CD4-positive, alpha-beta memory T cell (primary cell): ENCODE measurements around the gene CD63. TPM values are rescaled to one million over a fixed set of nuclear protein-coding genes. Genes with fewer than 3 reads are reported as not detected.

ENCODE experiments used
- CTCF ChIA-PET: fragments of 350-600 bp; sonication (Branson Sonifier 250); formaldehyde crosslinking; loops from one replicate; lab custom pipeline; 2021; ENCODE audit warnings: inconsistent platforms; ENCODE audit not compliant: partially characterized antibody; lab: Charles Lee
- POLR2A ChIA-PET: fragments of 350-600 bp; sonication (Branson Sonifier 250); formaldehyde crosslinking; loops from one replicate; lab custom pipeline; 2021; ENCODE audit not compliant: partially characterized antibody; lab: Charles Lee
- DNase-seq, 5 donors: peaks; one replicate each; pipeline versions ENCODE4 v3.0.0 to v3.0.0-alpha.2; 2020 to 2022; ENCODE audit warnings: mixed read lengths in 1 of 5
- H3K27ac ChIP-seq: one replicate; pipeline ENCODE4 v1.7.0; 2013; ENCODE audit warnings: low read depth, low read length
- H3K27me3 ChIP-seq: 2 replicates; pipeline ENCODE4 v1.7.0; 2013; ENCODE audit warnings: mild to moderate bottlenecking, low read length, moderate library complexity; ENCODE audit not compliant: insufficient read depth
- H3K36me3 ChIP-seq: 2 replicates; pipeline ENCODE4 v1.7.0; 2013; ENCODE audit warnings: mild to moderate bottlenecking, low read length, moderate library complexity; ENCODE audit not compliant: insufficient read depth
- H3K4me1 ChIP-seq: 2 replicates; pipeline ENCODE4 v1.7.0; 2013; ENCODE audit warnings: mild to moderate bottlenecking, low read length, moderate library complexity; ENCODE audit not compliant: insufficient read depth
- H3K4me3 ChIP-seq, 2 donors: one replicate each; pipeline ENCODE4 v1.7.0; 2013; ENCODE audit warnings: low read length in 2 of 2, mild to moderate bottlenecking in 1 of 2
- H3K9me3 ChIP-seq, 2 donors: one replicate each; pipeline ENCODE4 v1.7.0; 2013; ENCODE audit warnings: low read length in 2 of 2, control low read depth in 1 of 2; ENCODE audit not compliant: control insufficient read depth in 1 of 2
- H3K27ac Mint-ChIP-seq, 7 donors: one replicate each; pipeline ENCODE4 v1.8.0; 2020 to 2021; ENCODE audit warnings: mixed read lengths in 7 of 7, mild to moderate bottlenecking in 6 of 7, inconsistent platforms in 3 of 7, moderate library complexity in 3 of 7
- H3K27me3 Mint-ChIP-seq, 2 donors: one replicate each; pipeline ENCODE4 v1.8.0; 2020 to 2021; ENCODE audit warnings: mixed read lengths in 2 of 2
- H3K36me3 Mint-ChIP-seq, 2 donors: one replicate each; pipeline ENCODE4 v1.8.0; 2020 to 2021; ENCODE audit warnings: mixed read lengths in 2 of 2, inconsistent platforms in 1 of 2, mild to moderate bottlenecking in 1 of 2
- H3K4me1 Mint-ChIP-seq, 4 donors: one replicate each; pipeline ENCODE4 v1.8.0; 2020 to 2021; ENCODE audit warnings: mixed read lengths in 4 of 4, mild to moderate bottlenecking in 1 of 4
- H3K4me3 Mint-ChIP-seq, 8 donors: one replicate each; pipeline ENCODE4 v1.8.0; 2020 to 2021; ENCODE audit warnings: mixed read lengths in 8 of 8, mild to moderate bottlenecking in 7 of 8, moderate library complexity in 6 of 8, inconsistent platforms in 3 of 8
- H3K9me3 Mint-ChIP-seq, 8 donors: one replicate each; pipeline ENCODE4 v1.8.0; 2020 to 2021; ENCODE audit warnings: mixed read lengths in 8 of 8, mild to moderate bottlenecking in 5 of 8, inconsistent platforms in 3 of 8, moderate library complexity in 1 of 8
- intact Hi-C: fragments of 100-400 bp; cut with micrococcal nuclease; formaldehyde crosslinking; loops from one replicate; pipeline ENCODE4 v1.15.1; 2023
- polyA plus RNA-seq, 2 donors: library from polyadenylated mRNA; unstranded; fragments of 300-500 nt; fragmentation: Illumina TruSeq; gene quantifications; one replicate each; pipeline ENCODE4 v1.2.3, GENCODE V29; 2021
- total RNA-seq, 2 experiments: library from RNA; stranded (reverse); gene quantifications; one replicate each; pipeline ENCODE4 v1.2.3, GENCODE V29; 2021

CD63 gene
- total and polyA plus RNA-seq, 4 experiments from 2014 or later: 76.4 to 349 (median 135) TPM

DNA sequence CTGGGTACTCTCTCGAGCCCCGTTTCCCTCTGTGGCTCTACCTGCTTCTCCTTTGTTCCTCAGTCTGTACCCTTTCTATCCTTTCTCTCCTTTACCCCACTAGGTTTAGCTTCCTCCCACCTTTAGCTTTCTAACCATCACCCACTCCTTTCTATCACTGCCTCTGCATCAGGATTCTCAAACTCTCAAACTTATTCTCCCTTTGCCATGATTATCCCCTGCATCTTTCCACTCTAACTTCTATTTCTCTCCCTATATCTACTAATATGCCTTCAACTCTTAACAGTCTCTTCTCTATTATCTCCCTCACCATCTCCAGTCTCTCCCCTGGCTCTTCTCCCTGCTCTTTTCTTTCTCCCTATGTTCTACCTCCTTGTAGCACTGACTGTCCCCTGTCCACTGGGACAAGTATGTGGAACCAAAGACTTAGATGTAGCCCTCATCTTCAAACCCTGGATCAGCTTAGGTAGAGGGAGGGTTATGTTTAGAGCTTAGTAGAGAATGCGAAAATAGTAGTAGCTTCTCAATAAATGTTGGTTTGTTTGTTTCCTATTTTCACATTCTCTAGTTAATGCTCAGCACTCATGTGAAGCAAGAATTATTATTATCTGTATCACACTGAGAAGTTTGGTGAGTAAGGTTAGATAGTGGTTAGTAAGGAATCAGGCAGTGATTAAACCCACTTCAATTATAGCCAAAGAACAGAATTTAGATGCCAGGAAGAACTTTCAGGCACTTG, 17.5 kb upstream of the CD63 start:
- POLR2A ChIA-PET: interaction anchor here (0.8 to 13.3 kb wide), 6 partner anchors 8 to 227 kb away, joined by 3 to 201 read pairs (median 4); partner anchors contain the start of genes DGKA, ORMDL2, PYM1 and RAB5B
- H3K4me3 Mint-ChIP-seq: peak overlapping the region; percentile 1 to 76 (median 54)

DNA sequence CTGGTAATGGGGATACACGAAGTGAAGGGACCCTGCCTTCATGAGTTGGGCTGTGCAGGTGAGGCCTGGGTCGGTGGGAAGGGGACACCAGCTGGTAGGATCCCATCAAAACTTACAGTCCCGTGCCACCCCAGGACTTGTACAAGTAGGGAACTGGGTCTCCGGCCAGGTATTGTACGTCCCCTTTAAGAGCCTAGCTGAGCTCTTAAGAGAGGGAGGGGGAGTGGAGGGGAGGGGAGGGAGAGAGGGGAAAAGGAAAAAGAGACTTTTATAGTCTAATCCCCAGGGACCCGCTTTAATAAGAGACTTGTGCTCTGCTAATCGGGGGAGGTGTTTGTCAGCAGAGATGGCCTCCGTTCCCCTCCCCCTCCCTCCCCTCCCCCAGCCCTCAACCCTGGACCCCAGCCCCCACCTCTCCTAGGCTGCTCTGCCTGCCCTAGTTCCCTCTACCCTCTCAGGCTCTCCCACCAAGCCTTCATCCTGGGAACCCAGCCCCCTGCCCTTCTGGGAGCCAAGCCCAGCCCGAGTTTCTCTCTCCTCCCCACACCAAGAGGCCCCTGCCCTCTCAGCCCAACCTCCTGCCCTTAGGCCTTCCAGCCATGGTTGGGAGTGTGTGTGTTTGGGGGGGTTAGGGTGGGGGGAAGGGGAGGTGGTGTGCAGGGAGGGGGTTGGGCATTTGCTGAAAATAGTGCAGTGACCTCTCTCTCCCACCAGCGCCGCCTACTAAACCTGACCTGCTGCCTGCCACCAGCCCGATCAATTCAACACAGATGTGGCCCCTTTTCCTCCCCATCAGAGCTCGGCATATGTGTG, 16.8 kb upstream of the CD63 start:
- no peak for DNase-seq
- Mint-ChIP-seq H3K27ac (peak overlapping the region in 6 of 7 donors; percentile 81 to 92 (median 88)), H3K36me3 (peaks cover 0 to 25% of the 10 kb centered on the region in 2 donors), H3K9me3 (no peaks in the 10 kb centered on the region), H3K27me3 (no peaks in the 10 kb centered on the region), H3K4me3 (peak overlapping the region in 6 of 8 donors; percentile 1 to 94 (median 84)), H3K4me1 (peaks cover 24 to 56% (median 35%) of the 10 kb centered on the region in 4 donors)
- Histone ChIP-seq H3K27ac (no peak overlapping the region), H3K9me3 (no peaks in the 10 kb centered on the region), H3K4me1 (peaks cover 20% of the 10 kb centered on the region), H3K27me3 (no peaks in the 10 kb centered on the region), H3K36me3 (no peaks in the 10 kb centered on the region), H3K4me3 (no peak overlapping the region)
- ChIA-PET POLR2A (interaction anchor here (0.7 to 13.3 kb wide), 7 partner anchors 8 to 228 kb away, joined by 3 to 201 read pairs (median 9); partner anchors contain the start of genes BLOC1S1, CD63, DGKA and PYM1), CTCF (interaction anchor here (1.0 to 2.6 kb wide), 4 partner anchors 8 to 295 kb away, joined by 4 to 14 read pairs (median 7); no protein-coding TSS in a partner anchor)
- intact Hi-C loops: no loop called here

More for the DNA sequence above, 17.5 kb upstream of the CD63 start:
- no peak overlapping the region for H3K27ac ChIP-seq
- no peaks in the 10 kb centered on the region for H3K9me3 ChIP-seq
- H3K4me3 ChIP-seq: no peak overlapping the region
- H3K9me3 Mint-ChIP-seq: no peaks in the 10 kb centered on the region
- H3K27ac Mint-ChIP-seq: peak overlapping the region; percentile 56 to 92 (median 86)
- H3K36me3 Mint-ChIP-seq: peaks cover 0 to 33% of the 10 kb centered on the region in 2 donors
- H3K27me3 Mint-ChIP-seq: no peaks in the 10 kb centered on the region
- H3K4me1 Mint-ChIP-seq: peaks cover 24 to 56% (median 35%) of the 10 kb centered on the region in 4 donors
- intact Hi-C loops: no loop called here
- no peaks in the 10 kb centered on the region for H3K27me3 ChIP-seq
- peaks cover 20% of the 10 kb centered on the region for H3K4me1 ChIP-seq
- no peak for DNase-seq
- no peaks in the 10 kb centered on the region for H3K36me3 ChIP-seq
- CTCF ChIA-PET: interaction anchor here (0.9 to 2.1 kb wide), 5 partner anchors 51 to 261 kb away, joined by 3 to 7 read pairs (median 4); no protein-coding TSS in a partner anchor

DNA sequence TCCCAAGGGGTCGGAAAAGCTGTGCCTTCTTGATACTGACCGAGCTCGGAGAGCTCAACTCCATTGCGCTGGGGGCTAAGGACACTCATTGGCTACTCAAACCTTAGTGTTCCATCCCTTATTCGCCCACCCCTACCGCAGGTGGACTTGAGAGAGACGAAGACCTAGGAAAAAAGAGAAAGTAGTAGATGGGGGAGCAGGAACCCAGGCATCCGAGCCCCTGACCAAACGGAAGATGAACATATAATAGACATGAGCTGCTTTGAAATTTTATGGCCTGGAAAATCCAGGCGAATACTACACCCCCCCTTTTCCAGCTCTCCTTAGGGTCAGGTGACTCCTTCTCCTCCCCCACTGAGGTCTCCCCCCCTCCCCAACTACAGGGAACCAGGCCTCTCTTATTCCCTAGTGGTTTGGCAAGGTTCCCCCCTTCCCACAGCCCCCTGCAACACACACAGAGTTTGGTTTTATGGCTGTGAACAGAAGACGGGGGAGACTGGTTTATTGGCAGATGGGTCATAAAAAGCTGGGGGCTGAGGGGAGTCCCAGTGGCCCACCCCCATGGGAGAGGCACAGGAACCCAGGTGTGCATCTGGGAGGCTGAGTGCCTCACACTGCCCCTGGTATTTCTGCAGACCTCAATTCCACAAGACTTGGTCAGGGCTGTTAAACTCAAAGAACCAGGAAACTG, 15.7 kb upstream of the CD63 start:
- POLR2A ChIA-PET: interaction anchor here (0.7 to 13.3 kb wide), 19 partner anchors 8 to 385 kb away, joined by 3 to 201 read pairs (median 8); partner anchors contain the start of genes BLOC1S1, CD63, DGKA and DNAJC14
- peak overlapping the region; percentile 90 to 96 (median 94) for H3K4me3 Mint-ChIP-seq
- H3K27ac Mint-ChIP-seq: peak overlapping the region; percentile 11 to 93 (median 87)
- peak overlapping the region; percentile 60 to 76 for H3K4me3 ChIP-seq
- no peaks in the 10 kb centered on the region for H3K36me3 ChIP-seq
- H3K4me1 ChIP-seq: peaks cover 20% of the 10 kb centered on the region
- H3K9me3 Mint-ChIP-seq: no peaks in the 10 kb centered on the region
- no peaks in the 10 kb centered on the region for H3K9me3 ChIP-seq
- no peaks in the 10 kb centered on the region for H3K27me3 ChIP-seq
- CTCF ChIA-PET: interaction anchor here (1.2 to 2.6 kb wide), 6 partner anchors 9 to 445 kb away, joined by 3 to 14 read pairs (median 6); partner anchors contain the start of gene SMARCC2
- intact Hi-C loops: no loop called here
- H3K27me3 Mint-ChIP-seq: no peaks in the 10 kb centered on the region
- peaks cover 24 to 56% (median 34%) of the 10 kb centered on the region in 4 donors for H3K4me1 Mint-ChIP-seq
- DNase-seq: no peak
- peaks cover 0 to 18% of the 10 kb centered on the region in 2 donors for H3K36me3 Mint-ChIP-seq
- H3K27ac ChIP-seq: peak overlapping the region; percentile 35

- peak overlapping the region; percentile 60 to 76 for H3K4me3 ChIP-seq
- H3K9me3 ChIP-seq: no peaks in the 10 kb centered on the region
- ChIA-PET CTCF (interaction anchor here (1.1 to 2.6 kb wide), 7 partner anchors 10 to 446 kb away, joined by 3 to 14 read pairs (median 4); partner anchors contain the start of gene SMARCC2), POLR2A (interaction anchor here (0.6 to 13.3 kb wide), 22 partner anchors 9 to 386 kb away, joined by 3 to 201 read pairs (median 6); partner anchors contain the start of genes BLOC1S1, CD63, DGKA and DNAJC14)
- peaks cover 27 to 56% (median 36%) of the 10 kb centered on the region in 4 donors for H3K4me1 Mint-ChIP-seq
- H3K4me1 ChIP-seq: peaks cover 20% of the 10 kb centered on the region
- H3K27ac Mint-ChIP-seq: peak overlapping the region; percentile 26 to 93 (median 87)
- peak overlapping the region; percentile 90 to 96 (median 94) for H3K4me3 Mint-ChIP-seq
- peak in 4 of 5 donors; percentile 52 to 66 (median 54) for DNase-seq
- no peaks in the 10 kb centered on the region for H3K27me3 ChIP-seq
- intact Hi-C loops: loop anchor here (2.0 kb wide), 1 partner anchor 73 kb away; the partner anchor contains the start of gene SARNP
- no peaks in the 10 kb centered on the region for H3K27me3 Mint-ChIP-seq
- peak overlapping the region; percentile 35 for H3K27ac ChIP-seq
- H3K36me3 ChIP-seq: no peaks in the 10 kb centered on the region
- H3K36me3 Mint-ChIP-seq: peaks cover 0 to 12% of the 10 kb centered on the region in 2 donors
- no peaks in the 10 kb centered on the region for H3K9me3 Mint-ChIP-seq
Observed at GRCh38 chr12:55743406-55744339, 14.9 kb upstream of the CD63 start.

DNA sequence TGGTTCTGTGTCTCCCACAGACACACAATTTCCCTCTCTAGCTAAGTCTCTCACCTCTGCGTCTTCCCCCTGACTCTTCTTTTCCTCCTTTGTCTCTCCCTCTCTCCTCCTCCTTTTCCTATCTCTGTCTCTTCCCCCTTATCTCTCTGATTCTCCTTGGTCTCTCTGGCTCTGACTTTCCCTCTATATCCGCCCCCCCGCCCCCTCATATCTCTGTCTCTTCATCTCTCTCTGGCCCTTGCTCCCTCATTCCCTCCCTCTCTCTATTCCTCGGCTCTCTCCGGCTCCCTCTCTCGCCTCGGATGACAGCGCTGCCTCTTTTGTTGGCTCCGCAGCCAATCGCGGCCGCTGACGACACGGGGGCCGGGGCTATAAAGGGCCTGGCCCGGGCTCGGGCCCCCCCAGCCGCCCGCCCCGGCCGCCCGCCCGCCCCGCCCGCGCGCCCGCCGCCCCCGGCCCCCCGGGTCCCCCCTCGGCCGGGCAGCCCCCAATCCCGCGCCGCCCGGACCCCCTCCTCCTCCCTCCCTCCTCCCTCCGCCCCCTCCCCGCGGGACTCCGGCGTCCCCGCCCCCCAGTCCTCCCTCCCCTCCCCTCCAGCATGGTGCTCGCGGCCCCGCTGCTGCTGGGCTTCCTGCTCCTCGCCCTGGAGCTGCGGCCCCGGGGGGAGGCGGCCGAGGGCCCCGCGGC, 14.1 kb upstream of the CD63 start, which contains the start of gene GDF11:
TSS of gene GDF11 (plus strand) at position 404 of the 687 bp plus-strand sequence. CDS start at position 599, 195 bp downstream.
- H3K27ac Mint-ChIP-seq: peak within 1 kb of the TSS; percentile 81 to 94 (median 92)
- POLR2A ChIA-PET: interaction anchor here (0.6 to 13.3 kb wide), 23 partner anchors 10 to 375 kb away, joined by 3 to 201 read pairs (median 5); partner anchors contain the start of genes BLOC1S1, CD63, DGKA and DNAJC14

More for the DNA sequence above, 14.1 kb upstream of the CD63 start, which contains the start of gene GDF11:
- intact Hi-C loops: loop anchor here (2.0 kb wide), 1 partner anchor 74 kb away; the partner anchor contains the start of gene SARNP
- Mint-ChIP-seq H3K4me1 (peaks cover 32 to 62% (median 42%) of the 10 kb centered on the region in 4 donors), H3K27me3 (no peaks in the 10 kb centered on the region), H3K4me3 (peak within 1 kb of the TSS; percentile 90 to 96 (median 94)), H3K9me3 (no peaks in the 10 kb centered on the region), H3K36me3 (peaks cover 0 to 8% of the 10 kb centered on the region in 2 donors)
- no peaks in the 10 kb centered on the region for H3K36me3 ChIP-seq
- peak; percentile 66 to 83 (median 71) for DNase-seq
- peak within 1 kb of the TSS; percentile 56 for H3K27ac ChIP-seq
- no peaks in the 10 kb centered on the region for H3K27me3 ChIP-seq
- H3K4me3 ChIP-seq: peak within 1 kb of the TSS; percentile 60 to 76
- CTCF ChIA-PET: interaction anchor here (0.7 to 2.5 kb wide), 6 partner anchors 11 to 253 kb away, joined by 3 to 14 read pairs (median 4); partner anchors contain the start of genes ORMDL2 and SARNP
- peaks cover 25% of the 10 kb centered on the region for H3K4me1 ChIP-seq
- no peaks in the 10 kb centered on the region for H3K9me3 ChIP-seq
